ENCODE data around the gene ERVMER34-1. TPM values are rescaled to one million over a fixed set of nuclear protein-coding genes. Genes with fewer than 3 reads are reported as not detected.

Gene ERVMER34-1
- total RNA-seq, 1 experiment from 2014 or later = 0.92 TPM

- ChIA-PET CTCF (no interaction called here), POLR2A (ENCODE audit: unreplicated experiment) (no interaction called here)
- Histone ChIP-seq H3K9me3 (ENCODE audit: insufficient read depth, low read depth) (no peaks in the 10 kb centered on the region), H3K9me2 (ENCODE audit: insufficient read depth) (no peaks in the 10 kb centered on the region), H4K20me1 (ENCODE audit: insufficient read depth) (no peaks in the 10 kb centered on the region), H3K4me2 (no peak overlapping the region), H3K79me2 (ENCODE audit: low read depth) (no peaks in the 10 kb centered on the region), H3K4me3 (no peak overlapping the region), H3K36me3 (ENCODE audit: low read depth) (no peaks in the 10 kb centered on the region), H2AFZ (no peak overlapping the region), H3K4me1 (replicated peaks; ENCODE audit: insufficient read depth) (no peaks in the 10 kb centered on the region), H3K27me3 (ENCODE audit: insufficient read depth, low read depth) (no peaks in the 10 kb centered on the region), H3K27ac (no peak overlapping the region), H3F3A (ENCODE audit: insufficient read depth, low read depth) (no peaks in the 10 kb centered on the region)
- intact Hi-C loops (cut with micrococcal nuclease; ENCODE audit: unreplicated experiment) = no loop called here
- TF ChIP-seq, protein P1, sequence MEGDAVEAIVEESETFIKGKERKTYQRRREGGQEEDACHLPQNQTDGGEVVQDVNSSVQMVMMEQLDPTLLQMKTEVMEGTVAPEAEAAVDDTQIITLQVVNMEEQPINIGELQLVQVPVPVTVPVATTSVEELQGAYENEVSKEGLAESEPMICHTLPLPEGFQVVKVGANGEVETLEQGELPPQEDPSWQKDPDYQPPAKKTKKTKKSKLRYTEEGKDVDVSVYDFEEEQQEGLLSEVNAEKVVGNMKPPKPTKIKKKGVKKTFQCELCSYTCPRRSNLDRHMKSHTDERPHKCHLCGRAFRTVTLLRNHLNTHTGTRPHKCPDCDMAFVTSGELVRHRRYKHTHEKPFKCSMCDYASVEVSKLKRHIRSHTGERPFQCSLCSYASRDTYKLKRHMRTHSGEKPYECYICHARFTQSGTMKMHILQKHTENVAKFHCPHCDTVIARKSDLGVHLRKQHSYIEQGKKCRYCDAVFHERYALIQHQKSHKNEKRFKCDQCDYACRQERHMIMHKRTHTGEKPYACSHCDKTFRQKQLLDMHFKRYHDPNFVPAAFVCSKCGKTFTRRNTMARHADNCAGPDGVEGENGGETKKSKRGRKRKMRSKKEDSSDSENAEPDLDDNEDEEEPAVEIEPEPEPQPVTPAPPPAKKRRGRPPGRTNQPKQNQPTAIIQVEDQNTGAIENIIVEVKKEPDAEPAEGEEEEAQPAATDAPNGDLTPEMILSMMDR (conservative IDR thresholded peaks at IDR 0.05) = no peak
- TF ChIP-seq EZH2 (IDR thresholded peaks at IDR 0.05; ENCODE audit: low read depth) = no peak
- BruUV-seq (replicated peaks) = no TSS peak
- no peak for DNase-seq
Measured at GRCh38 chr4:52752936-52753335, 1.7 kb upstream of the ERVMER34-1 start.

DNA sequence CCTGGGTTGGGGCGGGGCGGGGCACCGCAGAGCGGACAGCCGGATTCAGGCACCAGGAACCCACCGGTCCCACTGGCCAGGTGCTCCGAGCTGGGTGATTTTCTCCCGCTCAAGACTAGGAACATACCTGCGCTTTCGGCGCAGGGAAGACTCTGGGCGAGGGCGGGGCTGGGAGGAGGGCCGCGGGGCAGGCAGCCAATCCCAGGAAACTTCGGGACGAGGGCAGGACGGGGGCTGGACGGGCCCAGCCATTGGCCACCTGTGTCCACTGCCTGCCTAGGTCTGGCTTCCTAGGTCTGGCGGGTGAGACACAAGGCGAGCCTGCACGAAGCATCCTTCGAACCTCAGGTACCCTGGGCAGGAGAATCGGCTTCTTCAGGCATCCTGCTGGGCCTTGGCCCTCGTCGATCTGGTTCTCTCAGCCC lies 274 bp upstream of the ERVMER34-1 start:
- Histone ChIP-seq H4K20me1 (ENCODE audit: insufficient read depth) (no peaks in the 10 kb centered on the region), H3K9me2 (ENCODE audit: insufficient read depth) (no peaks in the 10 kb centered on the region), H3K4me2 (peak overlapping the region; percentile 49), H3F3A (ENCODE audit: insufficient read depth, low read depth) (no peaks in the 10 kb centered on the region), H3K79me2 (ENCODE audit: low read depth) (no peaks in the 10 kb centered on the region), H3K27ac (no peak overlapping the region), H3K4me3 (peak overlapping the region; percentile 33; the same call in 1 of the 2 replicates), H2AFZ (0 out of 2 replicates have a peak overlapping the region, but pooled peaks have one; percentile 67), H3K36me3 (ENCODE audit: low read depth) (no peaks in the 10 kb centered on the region), H3K27me3 (ENCODE audit: insufficient read depth, low read depth) (no peaks in the 10 kb centered on the region), H3K9me3 (ENCODE audit: insufficient read depth, low read depth) (no peaks in the 10 kb centered on the region), H3K4me1 (replicated peaks; ENCODE audit: insufficient read depth) (no peaks in the 10 kb centered on the region)
- BruUV-seq (replicated peaks) = no TSS peak
- intact Hi-C loops (cut with micrococcal nuclease; ENCODE audit: unreplicated experiment) = no loop called here
- peak in 1 of 2 experiments; percentile 63 for DNase-seq
- ChIA-PET CTCF (interaction anchor here (0.6 kb wide), 1 partner anchor 196 kb away, joined by 3 read pairs; no protein-coding TSS in a partner anchor), POLR2A (ENCODE audit: unreplicated experiment) (no interaction called here)
- TF ChIP-seq, protein P1 (conservative IDR thresholded peaks at IDR 0.05) = no peak
- TF ChIP-seq EZH2 (IDR thresholded peaks at IDR 0.05; ENCODE audit: low read depth) = no peak

GRCh38 chr4:52750213-52750612 lies 1.0 kb downstream of the ERVMER34-1 start:
- Histone ChIP-seq H3K9me3 (ENCODE audit: insufficient read depth, low read depth) (no peaks in the 10 kb centered on the region), H3K4me3 (no peak overlapping the region), H3K36me3 (ENCODE audit: low read depth) (no peaks in the 10 kb centered on the region), H3K9me2 (ENCODE audit: insufficient read depth) (no peaks in the 10 kb centered on the region), H3K79me2 (ENCODE audit: low read depth) (no peaks in the 10 kb centered on the region), H3K27ac (no peak overlapping the region), H2AFZ (no peak overlapping the region), H4K20me1 (ENCODE audit: insufficient read depth) (no peaks in the 10 kb centered on the region), H3K27me3 (ENCODE audit: insufficient read depth, low read depth) (no peaks in the 10 kb centered on the region), H3K4me2 (no peak overlapping the region), H3K4me1 (replicated peaks; ENCODE audit: insufficient read depth) (no peaks in the 10 kb centered on the region), H3F3A (ENCODE audit: insufficient read depth, low read depth) (no peaks in the 10 kb centered on the region)
- TF ChIP-seq, protein P1 (conservative IDR thresholded peaks at IDR 0.05) = no peak
- TF ChIP-seq EZH2 (IDR thresholded peaks at IDR 0.05; ENCODE audit: low read depth) = no peak
- no TSS peak for BruUV-seq (replicated peaks)
- DNase-seq = no peak
- POLR2A ChIA-PET (ENCODE audit: unreplicated experiment) = no interaction called here
- intact Hi-C loops (cut with micrococcal nuclease; ENCODE audit: unreplicated experiment) = no loop called here
- CTCF ChIA-PET = no interaction called here
